Liver (tissue), 9 donors: ENCODE results near the gene HOXD13. TPM values are rescaled to one million over a fixed set of nuclear protein-coding genes. Genes with fewer than 3 reads are reported as not detected.

Source experiments
- DNase-seq: peaks from one replicate; pipeline ENCODE4 v3.0.0-alpha.2; 2017; ENCODE audit warnings: low spot score
- H3K27ac ChIP-seq, 2 donors: one replicate each; pipeline ENCODE4 v1.7.0; 2013; ENCODE audit warnings: inconsistent platforms in 2 of 2, low read length in 2 of 2, control low read depth in 1 of 2, low read depth in 1 of 2, mild to moderate bottlenecking in 1 of 2
- H3K27me3 ChIP-seq, 4 donors: one replicate each; pipeline versions ENCODE4 v1.6.1 to v1.7.0; 2013; ENCODE audit warnings: low read length in 3 of 4, inconsistent platforms in 1 of 4, mild to moderate bottlenecking in 1 of 4, moderate library complexity in 1 of 4; ENCODE audit not compliant: control insufficient read depth in 4 of 4, insufficient read depth in 4 of 4
- H3K36me3 ChIP-seq, 4 donors: one replicate each; pipeline versions ENCODE4 v1.6.1 to v1.7.0; 2013; ENCODE audit warnings: low read length in 3 of 4, mild to moderate bottlenecking in 3 of 4, low read depth in 1 of 4, moderate library complexity in 1 of 4; ENCODE audit not compliant: control insufficient read depth in 4 of 4, insufficient read depth in 3 of 4
- H3K4me1 ChIP-seq, 4 donors: one replicate each; pipeline versions ENCODE4 v1.6.1 to v1.7.0; 2013; ENCODE audit warnings: low read length in 3 of 4, mild to moderate bottlenecking in 3 of 4, moderate library complexity in 1 of 4; ENCODE audit not compliant: control insufficient read depth in 4 of 4, insufficient read depth in 4 of 4
- H3K4me3 ChIP-seq, 3 donors: one replicate each; pipeline versions ENCODE4 v1.6.1 to v1.7.0; 2013; ENCODE audit warnings: low read length in 3 of 3, control low read depth in 1 of 3, low read depth in 1 of 3, mild to moderate bottlenecking in 1 of 3
- H3K9ac ChIP-seq, 2 donors: one replicate each; pipeline ENCODE4 v1.7.0; 2013; ENCODE audit warnings: low read length in 2 of 2, mild to moderate bottlenecking in 2 of 2, moderate library complexity in 2 of 2, control low read depth in 1 of 2, low read depth in 1 of 2
- H3K9me3 ChIP-seq, 4 donors: one replicate each; pipeline versions ENCODE4 v1.6.1 to v1.7.0; 2013; ENCODE audit warnings: low read length in 3 of 4; ENCODE audit not compliant: control insufficient read depth in 4 of 4
- ATF3 ChIP-seq: IDR thresholded peaks from 2 replicates; pipeline ENCODE4 v1.6.1; 2016; ENCODE audit warnings: antibody characterized with exemption
- CTCF ChIP-seq: fragments of 150-350 bp; IDR thresholded peaks from 2 replicates; pipeline ENCODE4 v1.5.1; 2017; ENCODE audit warnings: improper control_type of control experiment, low read depth, low read length; ENCODE audit not compliant: missing input control
- EGR1 ChIP-seq, 2 donors: IDR thresholded peaks; 2 replicates each; pipeline ENCODE4 v1.6.1; 2016 to 2018; ENCODE audit warnings: antibody characterized with exemption in 2 of 2, low read depth in 2 of 2
- FOXA1 ChIP-seq: IDR thresholded peaks from 2 replicates; pipeline ENCODE4 v1.6.1; 2016; ENCODE audit warnings: antibody characterized with exemption
- FOXA2 ChIP-seq: IDR thresholded peaks from 2 replicates; pipeline ENCODE4 v1.6.1; 2016; ENCODE audit warnings: antibody characterized with exemption
- GABPA ChIP-seq, 2 donors: IDR thresholded peaks in 1 of 2; conservative IDR thresholded peaks in 1 of 2; 2 replicates each; pipeline ENCODE4 v1.6.1; 2016; ENCODE audit warnings: antibody characterized with exemption in 2 of 2, mild to moderate bottlenecking in 1 of 2, moderate library complexity in 1 of 2
- HNF4A ChIP-seq, 2 donors: conservative IDR thresholded peaks; 2 replicates each; pipeline ENCODE4 v1.6.1; 2016; ENCODE audit warnings: antibody characterized with exemption in 2 of 2, mild to moderate bottlenecking in 2 of 2
- HNF4G ChIP-seq: IDR thresholded peaks from 2 replicates; pipeline ENCODE4 v1.6.1; 2016; ENCODE audit warnings: antibody characterized with exemption
- NR2F2 ChIP-seq: IDR thresholded peaks from 2 replicates; pipeline ENCODE4 v1.6.1; 2016; ENCODE audit warnings: antibody characterized with exemption
- RAD21 ChIP-seq, 2 donors: IDR thresholded peaks; 2 replicates each; pipeline ENCODE4 v1.6.1; 2016; ENCODE audit warnings: antibody characterized with exemption in 2 of 2, mild to moderate bottlenecking in 2 of 2
- REST ChIP-seq: IDR thresholded peaks from 2 replicates; pipeline ENCODE4 v1.6.1; 2016; ENCODE audit warnings: antibody characterized with exemption, mild to moderate bottlenecking
- RXRA ChIP-seq, 2 donors: IDR thresholded peaks; 2 replicates each; pipeline ENCODE4 v1.6.1; 2017 to 2018; ENCODE audit warnings: antibody characterized with exemption in 2 of 2, mild to moderate bottlenecking in 1 of 2
- SP1 ChIP-seq: IDR thresholded peaks from 2 replicates; pipeline ENCODE4 v1.6.1; 2018; ENCODE audit warnings: antibody characterized with exemption, mild to moderate bottlenecking
- TAF1 ChIP-seq: conservative IDR thresholded peaks from 2 replicates; pipeline ENCODE4 v1.6.1; 2016; ENCODE audit warnings: antibody characterized with exemption, mild to moderate bottlenecking
- YY1 ChIP-seq: IDR thresholded peaks from 2 replicates; pipeline ENCODE4 v1.6.1; 2016; ENCODE audit warnings: antibody characterized with exemption, mild to moderate bottlenecking
- ZBTB33 ChIP-seq: IDR thresholded peaks from 2 replicates; pipeline ENCODE4 v1.6.1; 2016; ENCODE audit warnings: antibody characterized with exemption
- WGBS: extraction: QIAGEN DNeasy Blood & Tissue Kit; methylation state at CpG from one replicate; pipeline ENCODE4 v1.1.7; 2013; 5-methylcytosine and 5-hydroxymethylcytosine counted together
- polyA plus RNA-seq, 2 donors: library from polyadenylated mRNA; stranded (reverse) in 1 of 2; unstranded in 1 of 2; fragments of 200-250 nt in 1 of 2; fragments of >200 nt in 1 of 2; fragmentation: Nextera tagmentation in 1 of 2; extraction: Ambion mirVana in 1 of 2; gene quantifications; one replicate each; pipeline versions ENCODE4 v1.2.1 to v1.2.3, GENCODE V29; 2013 to 2015
- total RNA-seq, 2 donors: library from RNA; depleted of rRNA; stranded (reverse); fragments of >200 nt; gene quantifications; one replicate each; pipeline ENCODE4 v1.2.3, GENCODE V29; 2014
- TF ChIP-seq, protein P1 (sequence below): IDR thresholded peaks from 2 replicates; pipeline ENCODE4 v1.6.1; 2016; ENCODE audit warnings: antibody characterized with exemption
- donor health status: healthy.
- donor health status: healthy.
- donor health status: healthy.
- donor health status: healthy.
- donor health status: healthy.

The HOXD13 gene
- total and polyA plus RNA-seq, 4 donors, result not detected

DNA sequence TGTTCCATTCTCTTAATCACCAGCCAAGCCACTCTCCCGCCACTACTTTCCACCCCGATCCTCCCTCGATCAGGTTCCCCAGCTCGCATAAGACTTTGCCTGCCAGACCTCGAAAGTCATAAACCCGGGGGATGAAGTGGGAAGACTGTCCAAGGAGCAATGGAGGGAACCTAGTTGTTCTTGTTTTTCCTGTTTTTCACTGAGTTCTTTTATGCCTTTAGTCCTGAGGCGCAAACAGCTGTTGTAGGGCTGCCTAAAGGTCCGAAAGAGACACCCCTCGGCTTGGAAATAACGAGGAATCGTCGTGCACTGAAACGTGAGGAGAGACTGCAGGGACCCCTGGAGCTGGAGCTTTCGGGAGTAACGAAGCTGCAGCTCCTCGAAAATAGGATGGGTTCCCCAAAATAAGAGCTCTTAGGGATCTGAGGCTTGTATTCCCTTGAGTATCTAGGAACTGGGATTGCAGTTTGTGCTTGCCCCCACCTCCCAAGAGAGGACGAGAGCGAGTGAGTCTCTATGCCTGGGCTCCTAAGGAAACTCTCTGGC, 5.4 kb downstream of the HOXD13 start:
- Histone ChIP-seq H3K27me3 (peaks cover 11 to 72% (median 37%) of the 10 kb centered on the region in 4 donors), H3K9me3 (peaks cover 0 to 4% (median 2%) of the 10 kb centered on the region in 4 donors), H3K27ac (no peak overlapping the region), H3K4me1 (peaks cover 5 to 22% (median 17%) of the 10 kb centered on the region in 4 donors), H3K9ac (no peak overlapping the region), H3K4me3 (no peak overlapping the region), H3K36me3 (no peaks in the 10 kb centered on the region)
- 5% methylated on average over 18 of the region's 18 CpGs for WGBS
- TF ChIP-seq RXRA (IDR thresholded peaks at IDR 0.05), result no peak
- no peak for TF ChIP-seq HNF4G
- no peak for TF ChIP-seq YY1
- TF ChIP-seq RAD21 (IDR thresholded peaks at IDR 0.05), result no peak
- TF ChIP-seq, protein P1, sequence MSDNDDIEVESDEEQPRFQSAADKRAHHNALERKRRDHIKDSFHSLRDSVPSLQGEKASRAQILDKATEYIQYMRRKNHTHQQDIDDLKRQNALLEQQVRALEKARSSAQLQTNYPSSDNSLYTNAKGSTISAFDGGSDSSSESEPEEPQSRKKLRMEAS, result no peak
- TF ChIP-seq REST, result no peak
- no peak for TF ChIP-seq SP1
- no peak for DNase-seq

GRCh38 chr2:176098366-176099158, 6.0 kb downstream of the HOXD13 start:
- WGBS, result 7% methylated on average over 35 of the region's 35 CpGs

More at GRCh38 chr2:176098366-176099158, 6.0 kb downstream of the HOXD13 start:
- Histone ChIP-seq H3K27me3 (peaks cover 7 to 68% (median 36%) of the 10 kb centered on the region in 4 donors), H3K4me1 (peaks cover 1 to 17% (median 14%) of the 10 kb centered on the region in 4 donors), H3K9ac (no peak overlapping the region), H3K9me3 (peaks cover 0 to 4% (median 2%) of the 10 kb centered on the region in 4 donors), H3K36me3 (no peaks in the 10 kb centered on the region), H3K27ac (no peak overlapping the region), H3K4me3 (no peak overlapping the region)
- no peak for TF ChIP-seq EGR1 (IDR thresholded peaks at IDR 0.05; ENCODE audit: low read depth in 2 of 2)
- TF ChIP-seq GABPA (IDR thresholded peaks at IDR 0.05 in 1 of 2, conservative IDR thresholded peaks at IDR 0.05 in 1 of 2), result no peak
- no peak for TF ChIP-seq SP1
- TF ChIP-seq FOXA1, result no peak
- TF ChIP-seq CTCF, result no peak
- no peak for TF ChIP-seq TAF1
- no peak for TF ChIP-seq HNF4A (conservative IDR thresholded peaks at IDR 0.05)
- TF ChIP-seq YY1, result no peak
- TF ChIP-seq RXRA (IDR thresholded peaks at IDR 0.05), result no peak
- TF ChIP-seq NR2F2, result no peak
- no peak for TF ChIP-seq FOXA2
- no peak for TF ChIP-seq ATF3
- TF ChIP-seq ZBTB33, result no peak
- no peak for DNase-seq
